ENCODE results near the gene TXNRD2.

Gene TXNRD2

DNA sequence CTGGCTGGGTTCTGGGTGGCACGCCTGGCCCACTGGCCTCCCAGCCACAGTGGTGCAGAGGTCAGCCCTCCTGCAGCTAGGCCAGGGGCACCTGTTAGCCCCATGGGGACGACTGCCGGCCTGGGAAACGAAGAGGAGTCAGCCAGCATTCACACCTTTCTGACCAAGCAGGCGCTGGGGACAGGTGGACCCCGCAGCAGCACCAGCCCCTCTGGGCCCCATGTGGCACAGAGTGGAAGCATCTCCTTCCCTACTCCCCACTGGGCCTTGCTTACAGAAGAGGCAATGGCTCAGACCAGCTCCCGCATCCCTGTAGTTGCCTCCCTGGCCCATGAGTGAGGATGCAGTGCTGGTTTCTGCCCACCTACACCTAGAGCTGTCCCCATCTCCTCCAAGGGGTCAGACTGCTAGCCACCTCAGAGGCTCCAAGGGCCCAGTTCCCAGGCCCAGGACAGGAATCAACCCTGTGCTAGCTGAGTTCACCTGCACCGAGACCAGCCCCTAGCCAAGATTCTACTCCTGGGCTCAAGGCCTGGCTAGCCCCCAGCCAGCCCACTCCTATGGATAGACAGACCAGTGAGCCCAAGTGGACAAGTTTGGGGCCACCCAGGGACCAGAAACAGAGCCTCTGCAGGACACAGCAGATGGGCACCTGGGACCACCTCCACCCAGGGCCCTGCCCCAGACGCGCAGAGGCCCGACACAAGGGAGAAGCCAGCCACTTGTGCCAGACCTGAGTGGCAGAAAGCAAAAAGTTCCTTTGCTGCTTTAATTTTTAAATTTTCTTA, 27.7 kb upstream of the TXNRD2 start:
- FAIRE-seq: no peak
- TF ChIP-seq, protein P1, sequence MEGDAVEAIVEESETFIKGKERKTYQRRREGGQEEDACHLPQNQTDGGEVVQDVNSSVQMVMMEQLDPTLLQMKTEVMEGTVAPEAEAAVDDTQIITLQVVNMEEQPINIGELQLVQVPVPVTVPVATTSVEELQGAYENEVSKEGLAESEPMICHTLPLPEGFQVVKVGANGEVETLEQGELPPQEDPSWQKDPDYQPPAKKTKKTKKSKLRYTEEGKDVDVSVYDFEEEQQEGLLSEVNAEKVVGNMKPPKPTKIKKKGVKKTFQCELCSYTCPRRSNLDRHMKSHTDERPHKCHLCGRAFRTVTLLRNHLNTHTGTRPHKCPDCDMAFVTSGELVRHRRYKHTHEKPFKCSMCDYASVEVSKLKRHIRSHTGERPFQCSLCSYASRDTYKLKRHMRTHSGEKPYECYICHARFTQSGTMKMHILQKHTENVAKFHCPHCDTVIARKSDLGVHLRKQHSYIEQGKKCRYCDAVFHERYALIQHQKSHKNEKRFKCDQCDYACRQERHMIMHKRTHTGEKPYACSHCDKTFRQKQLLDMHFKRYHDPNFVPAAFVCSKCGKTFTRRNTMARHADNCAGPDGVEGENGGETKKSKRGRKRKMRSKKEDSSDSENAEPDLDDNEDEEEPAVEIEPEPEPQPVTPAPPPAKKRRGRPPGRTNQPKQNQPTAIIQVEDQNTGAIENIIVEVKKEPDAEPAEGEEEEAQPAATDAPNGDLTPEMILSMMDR (IDR thresholded peaks at IDR 0.05; ENCODE audit: insufficient read depth, missing control alignments): no peak
- no peak for DNase-seq (ENCODE audit: insufficient read length, low spot score)

DNA sequence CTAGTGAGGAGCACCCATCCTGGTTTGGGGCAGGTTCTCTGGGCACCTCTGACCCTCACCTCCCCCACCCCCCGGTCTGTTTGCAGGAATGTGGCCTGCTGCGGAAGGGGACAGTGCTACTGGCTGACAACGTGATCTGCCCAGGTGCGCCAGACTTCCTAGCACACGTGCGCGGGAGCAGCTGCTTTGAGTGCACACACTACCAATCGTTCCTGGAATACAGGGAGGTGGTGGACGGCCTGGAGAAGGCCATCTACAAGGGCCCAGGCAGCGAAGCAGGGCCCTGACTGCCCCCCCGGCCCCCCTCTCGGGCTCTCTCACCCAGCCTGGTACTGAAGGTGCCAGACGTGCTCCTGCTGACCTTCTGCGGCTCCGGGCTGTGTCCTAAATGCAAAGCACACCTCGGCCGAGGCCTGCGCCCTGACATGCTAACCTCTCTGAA, 26.9 kb upstream of the TXNRD2 start:
- FAIRE-seq (no peak), DNase-seq (ENCODE audit: insufficient read length, low spot score) (no peak)
- TF ChIP-seq, protein P1 (IDR thresholded peaks at IDR 0.05; ENCODE audit: insufficient read depth, missing control alignments): no peak

DNA sequence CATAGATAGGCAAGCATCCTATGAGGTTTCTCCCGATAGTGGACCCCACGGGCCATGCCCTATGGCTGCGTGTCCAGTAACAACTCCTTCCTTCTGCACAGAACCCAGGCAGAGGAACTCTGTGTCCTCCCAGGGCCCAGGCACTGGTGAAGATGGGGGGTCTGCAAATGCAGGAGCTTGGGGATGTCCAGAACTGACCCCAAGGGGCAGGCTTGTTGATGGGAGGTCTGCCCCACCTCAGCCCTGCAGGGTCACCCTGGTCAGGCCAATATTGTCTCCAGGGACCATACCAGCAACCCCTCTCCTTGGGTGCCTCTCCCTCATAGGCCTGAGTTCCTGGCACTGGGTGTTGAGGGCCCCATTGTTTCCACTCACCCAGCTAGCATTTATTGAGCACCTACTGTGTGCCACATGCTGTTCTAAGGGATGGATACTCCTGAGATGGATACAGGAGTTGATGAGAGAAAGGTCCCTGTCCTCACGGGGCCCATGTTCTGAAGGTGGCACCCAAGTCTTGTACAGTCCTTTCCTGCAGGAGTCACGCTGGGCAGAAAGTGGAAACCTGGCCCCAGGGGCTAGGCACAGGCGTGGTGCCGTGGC, 26.3 kb upstream of the TXNRD2 start:
- DNase-seq (ENCODE audit: insufficient read length, low spot score): no peak
- no peak for FAIRE-seq
- TF ChIP-seq, protein P1 (IDR thresholded peaks at IDR 0.05; ENCODE audit: insufficient read depth, missing control alignments): no peak

DNA sequence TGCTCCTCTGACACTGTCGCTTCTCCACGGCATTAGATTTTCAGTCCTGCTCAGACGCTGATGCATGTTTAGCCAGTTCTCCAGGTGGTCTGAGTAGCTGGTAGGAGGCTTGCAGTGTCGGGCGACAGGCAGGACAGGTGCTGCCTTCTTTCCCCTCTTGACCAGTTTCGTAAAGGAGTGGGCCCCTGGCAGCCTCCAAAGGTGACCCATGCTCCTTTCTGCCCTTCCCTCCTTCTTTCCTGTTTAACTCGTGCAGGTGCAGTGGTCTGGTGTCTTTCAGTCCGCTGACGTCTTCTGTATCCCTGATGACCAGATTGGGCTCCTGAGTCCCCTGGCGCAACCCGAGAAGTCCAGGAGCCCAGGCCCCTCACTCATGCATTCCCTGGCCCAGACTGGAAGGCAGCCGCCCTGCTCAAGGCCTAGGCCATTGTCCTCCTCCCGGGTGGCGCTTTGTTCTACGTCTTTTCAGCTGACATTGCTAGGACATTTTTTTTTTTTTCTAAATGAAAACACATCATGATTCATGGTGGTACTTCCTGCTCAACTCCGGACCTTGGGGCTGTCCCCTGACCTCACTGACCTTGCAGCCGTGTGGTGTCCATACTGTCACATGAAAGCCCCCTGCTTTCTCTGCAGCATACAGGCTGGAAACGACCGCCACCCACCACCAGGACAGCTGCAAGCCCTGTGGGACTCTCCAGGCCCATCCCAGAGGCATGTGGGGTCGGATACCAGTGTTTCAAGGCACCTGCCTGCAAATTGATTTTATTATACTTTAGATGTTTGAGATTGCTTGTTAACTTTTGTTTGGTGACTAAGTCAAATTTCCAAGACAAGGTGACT, 25.5 kb upstream of the TXNRD2 start:
- no peak for DNase-seq (ENCODE audit: insufficient read length, low spot score)
- TF ChIP-seq, protein P1 (IDR thresholded peaks at IDR 0.05; ENCODE audit: insufficient read depth, missing control alignments): no peak
- no peak for FAIRE-seq

DNA sequence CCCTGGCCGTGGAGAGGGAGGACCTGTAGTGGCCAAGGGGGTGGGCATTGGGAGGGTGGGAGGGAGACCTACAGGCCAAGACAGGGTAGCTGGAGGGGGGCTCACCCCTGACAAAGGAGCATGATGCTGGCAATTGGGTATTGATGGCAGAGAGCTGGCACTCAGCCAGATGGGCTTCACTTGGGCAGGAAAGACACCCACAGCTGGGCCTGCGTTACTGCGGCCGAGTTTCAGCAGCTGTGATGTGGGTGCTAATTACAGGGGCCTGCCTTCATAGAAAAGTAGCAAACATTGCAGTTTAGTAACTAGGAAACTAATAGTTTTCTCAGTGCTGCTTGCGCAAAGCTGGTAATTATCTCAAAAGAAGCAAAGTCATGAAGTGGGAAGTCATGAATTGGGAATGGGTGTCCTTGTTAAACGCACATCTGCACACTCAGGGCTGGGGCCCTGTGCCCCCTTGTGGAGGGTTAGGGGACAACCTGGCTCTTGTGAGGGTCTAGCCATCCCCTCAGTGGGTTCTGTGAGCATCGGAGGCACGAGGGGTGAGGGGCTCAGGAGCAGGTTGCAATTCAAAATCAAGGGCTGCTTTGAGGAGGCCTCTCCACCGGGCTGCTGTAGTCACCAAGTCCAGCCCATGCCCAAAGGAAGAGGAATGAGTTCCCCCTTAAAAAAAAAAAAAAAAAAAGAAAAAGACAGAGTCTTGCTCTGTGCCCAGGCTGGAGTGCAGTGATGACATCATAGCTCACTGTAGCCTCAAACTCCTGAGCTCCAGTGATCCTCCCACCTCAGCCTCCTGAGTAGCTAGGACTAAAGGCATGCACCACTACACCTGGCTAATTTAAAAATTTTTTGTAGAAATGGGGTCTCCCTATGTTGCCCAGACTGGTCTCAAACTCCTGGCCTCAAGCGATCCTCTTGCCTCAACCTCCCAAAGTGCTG, 24.4 kb upstream of the TXNRD2 start:
- FAIRE-seq: no peak
- no peak for DNase-seq (ENCODE audit: insufficient read length, low spot score)
- TF ChIP-seq, protein P1 (IDR thresholded peaks at IDR 0.05; ENCODE audit: insufficient read depth, missing control alignments): peak; percentile 34

DNA sequence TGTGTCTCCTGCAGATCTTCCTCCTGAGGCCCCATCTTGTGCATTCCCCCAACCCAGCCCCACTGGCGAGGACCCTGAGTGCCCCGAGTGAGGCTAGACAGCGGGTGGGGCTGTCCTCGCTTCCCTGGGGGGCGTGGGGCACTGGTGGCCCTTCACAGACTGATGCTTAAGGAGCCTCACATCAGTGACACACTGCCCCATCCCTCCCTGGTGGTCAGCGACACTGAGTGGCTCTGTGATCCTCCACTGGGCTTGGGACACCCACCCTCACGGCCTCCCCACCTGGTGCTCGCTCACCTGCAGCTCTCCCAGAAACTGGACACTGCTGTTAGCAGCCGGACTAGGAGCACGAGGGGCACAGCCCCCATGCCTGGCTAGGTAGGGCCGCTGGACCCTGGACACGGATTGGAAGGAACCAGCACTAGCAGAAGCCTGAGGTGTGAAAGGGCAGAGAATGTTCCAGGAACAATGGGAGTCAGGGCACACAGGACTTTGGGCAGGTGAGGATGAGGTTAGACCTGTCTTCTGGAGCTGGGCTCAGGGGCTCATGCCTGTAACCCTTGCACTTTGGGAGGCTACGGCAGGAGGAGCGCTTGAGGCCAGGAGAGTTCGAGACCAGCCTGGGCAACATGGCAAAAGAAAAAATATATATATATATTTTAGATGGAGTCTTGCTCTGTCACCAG, 23.2 kb upstream of the TXNRD2 start:
- TF ChIP-seq, protein P1 (IDR thresholded peaks at IDR 0.05; ENCODE audit: insufficient read depth, missing control alignments): no peak
- FAIRE-seq: no peak

More for the DNA sequence above, 23.2 kb upstream of the TXNRD2 start:
- no peak for DNase-seq (ENCODE audit: insufficient read length, low spot score)
